ENCODE data around the gene C20orf141.
A peak's percentile ranks its signal among the peaks of the same experiment; 100 is the strongest.

Gene C20orf141

DNA sequence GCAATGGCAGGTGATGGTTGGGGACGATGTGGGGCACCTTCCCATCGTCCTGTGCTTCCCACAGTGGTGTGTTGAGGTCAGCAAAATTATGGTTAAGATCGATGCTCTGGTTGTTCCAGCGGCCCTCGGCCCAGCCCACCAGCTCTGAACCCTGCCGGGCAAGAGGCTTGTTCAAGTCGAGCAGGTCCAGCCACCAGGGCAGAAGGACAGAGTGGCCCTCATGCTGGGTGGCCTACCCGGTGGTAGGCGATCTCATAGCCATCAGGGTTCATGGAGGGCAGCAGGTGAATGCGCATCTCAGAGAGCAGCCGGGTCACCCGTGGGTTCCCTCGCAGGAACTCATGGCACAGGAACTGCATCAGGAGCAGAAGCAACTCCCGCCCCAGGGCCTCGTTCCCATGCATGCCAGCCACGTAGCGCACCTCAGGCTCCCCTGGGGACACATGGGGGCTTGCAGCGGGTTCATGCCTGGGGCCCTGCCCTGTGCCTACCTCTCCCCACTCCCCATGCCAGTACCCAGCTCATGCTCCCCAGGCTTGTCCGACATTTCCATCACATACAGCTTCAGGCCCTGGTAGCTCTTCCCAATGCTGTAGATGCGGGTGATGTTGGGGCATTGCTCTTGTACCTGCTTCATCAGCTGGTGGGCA is 18.7 kb upstream of the C20orf141 start:
- peaks cover 81% of the 10 kb centered on the region for H3K27me3 Mint-ChIP-seq
- no peaks in the 10 kb centered on the region for H3K36me3 Mint-ChIP-seq
- ATAC-seq, result no peak
- H3K27ac Mint-ChIP-seq, result no peak overlapping the region
- H3K4me1 Mint-ChIP-seq, result peaks cover 28% of the 10 kb centered on the region
- H3K4me3 Mint-ChIP-seq, result no peak overlapping the region
- H3K9me3 Mint-ChIP-seq, result no peaks in the 10 kb centered on the region

DNA sequence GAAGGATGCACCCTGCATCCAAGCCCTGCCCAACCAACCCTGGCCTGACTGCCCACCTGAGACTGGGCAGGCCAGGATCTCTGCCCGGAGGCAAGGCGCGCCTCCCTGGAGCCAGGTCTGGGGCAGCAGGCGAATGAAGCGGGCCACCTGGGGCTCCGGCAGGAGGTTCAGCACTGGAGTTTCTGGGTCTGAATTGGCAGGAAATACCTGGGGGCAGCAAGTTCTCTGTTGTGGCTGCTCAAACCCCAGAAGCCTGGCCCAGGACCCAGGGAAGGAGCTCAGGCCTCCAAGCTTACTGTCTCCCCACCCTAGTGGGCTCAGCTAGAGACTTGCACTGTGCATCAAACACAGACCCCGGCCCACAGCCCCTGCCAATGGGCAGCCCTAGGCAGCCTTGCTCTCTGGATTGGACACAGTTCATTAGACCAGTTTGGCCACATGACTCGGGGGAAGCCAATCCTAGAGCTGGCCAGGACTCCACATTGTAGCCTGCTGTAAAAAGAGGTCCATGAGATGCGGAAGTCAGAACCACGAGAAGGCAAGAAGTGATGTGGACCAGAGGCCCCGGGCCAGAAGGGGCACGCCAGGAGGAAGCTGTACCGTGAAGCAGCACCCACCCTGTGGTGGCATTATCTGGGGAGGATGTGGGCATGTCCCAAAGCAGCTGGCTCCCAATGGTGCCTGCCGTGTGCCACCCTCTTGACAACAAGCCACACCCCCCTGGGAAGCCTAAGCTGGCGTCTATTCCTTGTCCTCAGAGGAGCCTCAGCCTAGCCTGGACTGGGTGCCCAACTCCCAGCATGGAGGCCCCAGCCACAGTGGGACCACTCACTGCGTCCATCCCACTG is 17.4 kb upstream of the C20orf141 start:
- H3K27me3 Mint-ChIP-seq, result peaks cover 77% of the 10 kb centered on the region
- no peak overlapping the region for H3K27ac Mint-ChIP-seq

DNA sequence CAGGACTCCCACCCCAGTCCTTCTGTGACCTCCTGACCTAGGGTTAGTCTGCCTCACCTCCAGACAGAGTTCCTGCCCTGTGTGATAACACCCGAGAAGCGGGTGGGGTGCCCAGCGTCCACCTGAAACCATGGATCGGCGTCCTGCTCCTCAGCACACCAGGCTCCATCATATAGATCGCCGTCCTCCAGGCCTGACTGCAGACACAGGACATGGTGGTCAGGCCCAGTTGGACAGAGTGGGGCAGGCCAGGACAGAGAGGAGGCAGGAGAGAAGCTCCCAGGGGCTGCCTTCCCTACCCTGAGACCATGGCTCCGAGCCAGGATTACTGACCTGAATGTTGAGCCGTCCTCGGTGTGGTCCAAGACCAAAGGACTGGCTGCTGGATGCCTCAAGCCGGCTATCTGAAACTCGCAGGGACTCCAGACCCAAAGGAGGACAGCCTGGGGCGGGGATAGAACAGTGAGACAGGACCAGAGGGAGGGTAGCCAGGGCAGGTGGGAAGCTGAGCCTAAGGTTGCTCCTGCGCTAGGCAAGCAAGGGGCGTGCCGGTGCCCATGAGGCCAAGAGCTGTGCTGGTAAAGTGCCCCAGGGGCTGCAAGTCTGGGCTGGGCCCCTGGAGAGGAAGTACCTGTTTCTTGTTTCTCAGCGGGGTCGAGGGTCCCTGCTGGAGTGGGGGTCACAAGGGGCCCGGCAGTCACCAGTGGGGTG is 16.5 kb upstream of the C20orf141 start:
- ATAC-seq, result no peak
- H3K27me3 Mint-ChIP-seq, result peaks cover 74% of the 10 kb centered on the region
- H3K9me3 Mint-ChIP-seq, result no peaks in the 10 kb centered on the region
- H3K27ac Mint-ChIP-seq, result no peak overlapping the region
- H3K4me1 Mint-ChIP-seq, result peaks cover 32% of the 10 kb centered on the region
- no peak overlapping the region for H3K4me3 Mint-ChIP-seq
- no peaks in the 10 kb centered on the region for H3K36me3 Mint-ChIP-seq

More for the DNA sequence above, 17.4 kb upstream of the C20orf141 start:
- Mint-ChIP-seq H3K9me3 (no peaks in the 10 kb centered on the region), H3K36me3 (no peaks in the 10 kb centered on the region), H3K4me1 (peaks cover 32% of the 10 kb centered on the region), H3K4me3 (no peak overlapping the region)
- ATAC-seq, result no peak

DNA sequence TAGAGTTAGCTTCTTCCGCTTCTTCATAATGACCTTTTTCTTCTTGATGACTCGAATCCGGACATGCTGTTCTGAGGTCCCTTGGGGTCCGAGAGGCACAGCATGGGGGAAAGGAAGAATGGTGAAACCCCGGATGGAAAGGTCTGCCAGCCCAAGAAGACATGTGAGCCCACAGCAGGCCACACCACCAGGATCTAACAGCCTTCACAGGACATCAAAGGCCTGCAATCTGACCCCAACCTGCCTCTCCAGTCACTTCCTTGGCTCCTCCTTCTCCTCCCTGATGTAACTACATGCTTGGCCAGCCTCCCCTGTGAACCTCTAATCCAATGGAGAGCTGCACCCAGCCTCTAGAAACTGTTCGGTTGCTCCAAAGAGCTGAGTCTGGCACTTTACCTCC is 16.0 kb upstream of the C20orf141 start:
- Mint-ChIP-seq H3K9me3 (no peaks in the 10 kb centered on the region), H3K4me1 (peaks cover 32% of the 10 kb centered on the region), H3K4me3 (no peak overlapping the region), H3K36me3 (no peaks in the 10 kb centered on the region), H3K27ac (no peak overlapping the region), H3K27me3 (peaks cover 69% of the 10 kb centered on the region)
- ATAC-seq, result peak; percentile 31

DNA sequence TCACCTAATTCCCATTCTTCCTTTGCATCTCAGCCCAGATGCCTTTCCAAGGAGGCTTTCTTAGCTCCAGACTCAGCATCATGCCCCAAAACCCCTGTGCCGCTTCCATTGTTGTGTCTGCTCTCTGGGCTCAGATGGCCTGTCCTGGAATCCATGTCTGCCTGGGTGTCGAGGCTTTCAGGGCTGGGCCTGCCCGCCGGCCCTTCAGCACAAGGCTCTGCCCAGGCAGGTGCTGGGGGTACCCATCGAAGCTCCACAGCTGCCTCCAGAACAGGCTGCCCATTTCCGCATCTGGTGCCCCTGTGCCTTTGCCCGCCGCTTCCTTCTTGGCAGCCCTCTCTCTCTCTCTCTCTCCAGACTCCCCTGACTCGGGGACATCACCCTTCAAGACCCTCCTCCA is 15.5 kb upstream of the C20orf141 start:
- Mint-ChIP-seq H3K9me3 (no peaks in the 10 kb centered on the region), H3K4me1 (peaks cover 32% of the 10 kb centered on the region), H3K27me3 (peaks cover 70% of the 10 kb centered on the region), H3K36me3 (no peaks in the 10 kb centered on the region), H3K4me3 (peak overlapping the region; percentile 69), H3K27ac (peak overlapping the region; percentile 31)
- ATAC-seq, result no peak

DNA sequence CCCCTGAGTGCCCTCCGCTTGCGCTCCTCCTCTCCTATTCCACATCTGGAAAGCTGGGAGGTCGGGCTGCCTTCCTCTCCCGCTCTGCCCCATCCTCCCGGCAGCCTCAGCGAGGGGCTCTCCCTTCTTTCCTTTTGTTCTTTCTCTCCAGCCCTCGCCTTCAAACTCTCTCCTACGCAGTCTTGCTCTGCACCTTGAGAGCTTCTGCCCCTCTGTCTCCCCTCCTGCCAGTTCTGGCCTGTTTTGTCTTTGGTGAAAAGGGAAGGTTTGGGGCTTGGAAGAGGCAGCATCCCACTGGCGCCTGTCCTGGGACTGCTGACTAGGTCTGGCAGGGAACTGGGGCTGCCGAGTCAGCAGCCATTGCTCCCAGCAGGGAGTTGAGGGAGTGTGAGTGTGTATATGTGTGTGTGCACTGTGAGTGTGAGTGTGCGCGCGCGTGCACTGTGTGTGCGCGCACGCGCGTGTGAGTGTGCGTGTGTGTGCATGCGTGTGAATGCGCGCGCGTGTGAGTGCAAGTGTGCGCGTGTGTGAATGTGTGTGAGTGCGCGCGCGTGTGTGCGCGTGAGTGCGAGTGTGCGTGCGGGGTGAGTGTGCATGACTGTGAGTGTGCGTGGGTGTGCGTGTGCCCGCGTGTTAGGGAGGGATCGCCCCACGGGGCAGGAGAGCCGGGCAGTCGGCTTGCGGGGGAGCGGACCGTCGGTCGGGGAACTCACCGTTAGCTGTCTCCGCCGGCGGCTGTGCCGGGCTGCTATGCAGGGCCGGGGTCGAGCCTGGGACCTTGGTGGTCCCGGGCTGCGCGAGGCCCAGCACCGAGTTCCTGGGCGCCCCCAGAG is 14.9 kb upstream of the C20orf141 start:
- Mint-ChIP-seq H3K4me1 (peaks cover 32% of the 10 kb centered on the region), H3K27me3 (peaks cover 75% of the 10 kb centered on the region), H3K36me3 (no peaks in the 10 kb centered on the region), H3K4me3 (peak overlapping the region; percentile 69), H3K9me3 (no peaks in the 10 kb centered on the region), H3K27ac (peak overlapping the region; percentile 31)
- ATAC-seq, result no peak

DNA sequence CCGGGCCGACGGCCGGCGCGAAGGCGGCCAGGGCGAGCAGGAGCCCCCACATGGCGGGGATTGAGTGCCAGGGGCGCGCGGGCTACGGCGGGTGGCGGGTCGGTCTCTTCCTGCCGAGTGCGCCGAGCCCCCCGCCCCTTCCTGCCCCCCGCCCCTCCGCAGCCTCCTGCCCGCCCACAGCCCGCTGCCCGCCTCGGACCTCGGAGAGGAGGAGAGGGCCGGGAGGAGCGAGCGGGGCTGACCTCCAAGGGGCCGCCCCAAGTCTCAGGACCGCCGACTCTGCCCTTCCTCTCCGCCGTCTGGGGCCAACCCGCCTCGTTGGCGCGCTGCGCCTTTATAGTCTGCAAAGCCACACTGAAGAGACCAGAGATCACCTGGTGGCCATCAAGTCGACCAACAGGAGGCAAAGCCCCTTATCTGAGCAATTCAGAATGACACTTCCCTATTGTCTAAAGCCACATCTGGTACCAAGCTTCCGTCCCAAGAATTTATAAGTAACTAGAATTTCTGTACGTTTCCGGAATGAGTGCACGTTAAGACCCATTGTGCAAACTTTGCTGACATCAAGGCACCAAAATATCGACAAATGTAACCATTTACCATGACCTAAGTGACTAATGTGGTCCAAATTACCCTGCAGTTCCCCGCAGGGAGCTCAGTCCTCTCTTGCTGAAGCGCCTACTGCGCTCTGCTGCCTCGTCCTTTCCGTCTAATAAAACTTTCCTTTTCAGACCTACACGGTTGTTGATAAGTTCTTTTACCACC is 14.1 kb upstream of the C20orf141 start, which contains the start of gene CPXM1:
Gene CPXM1 (minus strand): TSS at position 107 of the 765 bp plus-strand sequence. CDS start 55 bp downstream, at position 52.
- H3K9me3 Mint-ChIP-seq, result no peaks in the 10 kb centered on the region
- H3K4me1 Mint-ChIP-seq, result peaks cover 32% of the 10 kb centered on the region
- H3K36me3 Mint-ChIP-seq, result no peaks in the 10 kb centered on the region
- peaks cover 81% of the 10 kb centered on the region for H3K27me3 Mint-ChIP-seq
- ATAC-seq, result peak; percentile 24
- peak within 1 kb of the TSS; percentile 31 for H3K27ac Mint-ChIP-seq
- H3K4me3 Mint-ChIP-seq, result peak within 1 kb of the TSS; percentile 69

DNA sequence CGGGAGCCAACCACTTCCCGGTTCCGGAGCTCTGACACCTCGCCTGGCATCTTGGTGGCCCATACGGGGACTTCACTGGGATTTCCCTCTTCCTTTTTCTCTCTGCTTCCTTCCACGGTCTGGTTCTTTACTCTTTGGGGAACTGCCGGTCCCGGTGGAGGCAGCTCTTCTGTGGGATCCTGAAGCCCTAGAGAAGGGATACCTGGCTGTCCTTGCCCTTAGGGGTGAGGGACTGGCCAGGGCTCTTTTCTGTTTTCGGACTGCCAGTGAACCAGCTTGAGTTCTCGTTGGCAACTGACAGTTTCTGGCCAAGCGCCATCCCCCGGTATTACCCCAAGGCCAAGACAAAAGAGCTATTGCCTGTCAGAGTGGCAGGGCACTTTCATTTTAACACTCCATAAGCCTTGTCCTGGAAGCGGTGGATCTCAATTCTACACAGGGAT is 13.5 kb upstream of the C20orf141 start:
- Mint-ChIP-seq H3K4me3 (peak overlapping the region; percentile 32), H3K36me3 (no peaks in the 10 kb centered on the region), H3K9me3 (no peaks in the 10 kb centered on the region), H3K27ac (no peak overlapping the region), H3K4me1 (peaks cover 32% of the 10 kb centered on the region), H3K27me3 (peaks cover 84% of the 10 kb centered on the region)
- ATAC-seq, result no peak

DNA sequence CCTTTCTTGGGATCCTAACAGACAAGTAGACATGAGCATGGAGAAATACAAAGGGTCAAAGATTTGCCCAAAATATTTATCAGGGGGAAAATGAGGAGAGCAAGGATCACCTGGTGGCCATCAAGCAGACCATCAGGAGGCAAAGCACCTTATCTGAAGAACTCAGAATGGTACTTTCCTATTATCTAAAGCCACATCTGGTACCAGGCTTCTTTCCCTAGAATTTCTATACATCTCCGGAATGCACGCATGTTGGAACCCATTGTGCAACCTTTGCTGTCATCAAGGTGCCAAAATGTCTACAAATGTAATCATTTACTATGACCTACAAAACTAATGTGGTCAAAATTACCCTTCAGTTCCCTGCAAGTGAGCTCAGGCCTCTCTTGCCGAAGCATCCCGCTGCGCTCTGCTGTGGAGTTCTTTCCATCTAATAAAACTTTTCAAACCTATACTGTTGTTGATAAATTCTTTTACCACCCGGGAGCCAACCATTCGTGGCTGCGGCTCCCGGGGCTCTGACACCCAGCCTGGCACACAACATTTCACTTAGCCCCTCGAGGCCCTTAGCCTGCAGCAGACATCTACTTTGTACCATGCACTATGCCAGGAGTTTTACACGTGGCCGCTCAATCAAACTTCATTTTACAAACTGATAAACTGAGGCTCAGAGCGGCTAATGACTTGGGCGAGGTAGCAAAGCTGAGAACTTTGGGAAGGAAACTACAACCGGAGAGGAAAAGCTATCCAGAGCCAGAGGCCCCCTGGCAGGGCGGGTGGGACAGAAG is 10.6 kb upstream of the C20orf141 start:
- no peak overlapping the region for H3K4me3 Mint-ChIP-seq
- no peak overlapping the region for H3K27ac Mint-ChIP-seq
- H3K27me3 Mint-ChIP-seq, result peaks cover 82% of the 10 kb centered on the region
- no peak for ATAC-seq
- peaks cover 21% of the 10 kb centered on the region for H3K4me1 Mint-ChIP-seq
- H3K36me3 Mint-ChIP-seq, result no peaks in the 10 kb centered on the region
- H3K9me3 Mint-ChIP-seq, result no peaks in the 10 kb centered on the region

DNA sequence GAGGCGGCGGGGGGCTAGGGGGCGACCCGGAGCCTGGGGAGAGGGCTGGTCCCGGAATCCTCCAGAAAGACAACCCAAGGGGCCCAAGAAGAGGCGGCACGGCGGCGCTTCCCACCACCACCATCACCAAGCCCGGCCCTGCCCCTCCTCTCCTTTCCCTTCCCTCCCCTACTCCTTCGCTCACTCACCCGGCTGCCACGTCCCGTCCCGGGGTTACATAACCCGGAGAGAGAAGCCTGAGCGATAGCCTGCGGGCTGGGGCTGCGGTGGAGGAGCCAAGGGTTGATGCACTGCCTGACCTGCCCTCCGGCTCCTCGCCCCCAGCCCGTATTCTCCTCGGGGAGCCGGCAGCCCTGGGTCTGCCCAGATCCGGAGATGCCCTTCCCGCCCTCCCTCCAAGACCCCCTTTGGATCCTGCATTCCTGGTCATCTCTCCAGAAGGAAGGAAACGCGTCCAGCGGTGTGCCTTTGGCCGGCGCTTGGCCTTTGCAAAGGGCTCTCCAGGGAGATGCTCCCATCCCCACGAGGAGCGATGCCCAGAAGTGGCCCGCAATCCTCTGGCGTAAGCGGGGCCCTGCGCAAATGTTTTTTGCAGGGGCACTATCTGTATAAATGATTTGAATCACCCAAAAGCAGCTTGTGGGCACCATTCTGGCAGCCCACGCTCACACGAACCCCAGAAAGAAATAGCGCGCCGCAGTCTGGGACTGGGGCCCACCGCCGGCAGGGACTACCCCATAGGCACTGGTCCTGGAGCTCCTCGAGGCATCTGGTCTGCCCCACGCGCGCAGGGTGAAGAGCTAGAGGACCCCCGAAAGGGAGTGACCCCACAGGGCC is 9.7 kb upstream of the C20orf141 start:
- Mint-ChIP-seq H3K36me3 (no peaks in the 10 kb centered on the region), H3K4me3 (no peak overlapping the region), H3K27ac (no peak overlapping the region), H3K9me3 (no peaks in the 10 kb centered on the region), H3K4me1 (peaks cover 13% of the 10 kb centered on the region), H3K27me3 (peaks cover 77% of the 10 kb centered on the region)
- peak; percentile 18 for ATAC-seq

DNA sequence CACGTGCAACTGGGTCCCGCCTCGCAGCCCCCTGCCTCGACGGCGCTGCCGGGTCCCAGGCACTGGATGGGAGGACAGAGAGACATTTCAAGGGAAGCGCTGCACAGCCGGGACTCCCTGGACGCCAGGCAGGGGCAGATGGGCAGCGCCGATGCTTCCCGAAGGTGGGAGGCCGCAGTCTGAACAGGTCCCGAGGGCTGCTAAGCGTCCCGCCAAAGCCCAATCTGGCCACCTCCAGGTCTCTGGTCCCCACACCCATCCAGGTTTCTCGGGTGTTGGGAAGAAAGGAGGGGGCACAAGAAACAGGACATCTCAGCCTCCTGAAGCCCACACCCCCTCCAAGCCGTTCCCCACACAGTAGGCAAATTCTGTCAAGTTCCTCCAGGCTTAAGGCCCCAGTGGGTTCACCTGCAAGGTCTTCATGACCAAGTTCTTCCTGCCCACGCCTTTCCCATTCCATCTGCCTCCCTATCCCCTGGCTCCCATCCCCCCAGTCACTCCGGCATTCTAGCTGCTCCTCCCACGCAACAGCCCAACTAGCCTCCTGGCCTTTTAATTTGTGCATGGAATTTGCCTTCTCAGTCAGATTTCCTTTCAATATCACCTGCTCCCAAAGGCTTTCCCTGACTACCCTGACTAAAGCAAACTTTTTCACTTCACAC is 9.0 kb upstream of the C20orf141 start:
- peaks cover 7% of the 10 kb centered on the region for H3K4me1 Mint-ChIP-seq
- peaks cover 71% of the 10 kb centered on the region for H3K27me3 Mint-ChIP-seq
- H3K4me3 Mint-ChIP-seq, result no peak overlapping the region

DNA sequence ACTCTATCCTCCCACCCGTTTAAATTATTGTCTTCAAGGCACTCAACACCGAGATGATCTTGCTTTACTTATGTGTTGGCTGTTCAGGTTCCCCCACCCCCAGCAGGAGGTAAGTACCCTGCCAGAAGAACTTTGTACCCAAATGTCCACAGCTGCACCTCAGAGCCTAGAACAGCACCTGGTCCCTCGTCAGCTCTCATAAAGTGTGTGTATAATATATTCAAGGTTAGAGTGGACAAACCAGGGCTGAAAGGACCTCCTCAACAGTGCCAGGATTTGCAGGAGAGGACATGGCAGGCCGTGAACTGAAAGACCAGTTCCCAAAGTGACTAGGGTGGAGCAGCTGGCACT is 8.5 kb upstream of the C20orf141 start:
- H3K27me3 Mint-ChIP-seq, result peaks cover 71% of the 10 kb centered on the region
- H3K4me1 Mint-ChIP-seq, result peaks cover 2% of the 10 kb centered on the region
- no peaks in the 10 kb centered on the region for H3K36me3 Mint-ChIP-seq
- H3K4me3 Mint-ChIP-seq, result no peak overlapping the region
- ATAC-seq, result no peak
- no peak overlapping the region for H3K27ac Mint-ChIP-seq
- no peaks in the 10 kb centered on the region for H3K9me3 Mint-ChIP-seq

More for the DNA sequence above, 9.0 kb upstream of the C20orf141 start:
- H3K9me3 Mint-ChIP-seq, result no peaks in the 10 kb centered on the region
- H3K27ac Mint-ChIP-seq, result no peak overlapping the region
- no peaks in the 10 kb centered on the region for H3K36me3 Mint-ChIP-seq
- peak; percentile 18 for ATAC-seq
